ENCODE data around the gene USP16. TPM values are rescaled to one million over a fixed set of nuclear protein-coding genes. Genes with fewer than 3 reads are reported as not detected.
"Not testable (repeated sequence)": the region's sequence is repeated elsewhere in the genome, so short reads cannot be mapped to it uniquely, and the experiment has no call there.

The USP16 gene
- total RNA-seq (10 to 100 TPM; 62.0 to 62.6 TPM), polyA plus RNA-seq (10 to 100 TPM; 20.0 to 21.9 (median 20.6) TPM), total RNA-seq (141 to 215 (median 164) reads per million in 6 experiments)

- ATAC-seq: peak; percentile 90 to 93
- POLR2A ChIA-PET: interaction anchor here (0.6 to 12.8 kb wide), 14 partner anchors 8 to 424 kb away, joined by 3 to 370 read pairs (median 4); partner anchors contain the start of genes BACH1, CCT8 and LTN1
- Mint-ChIP-seq H3K4me3 (peak within 1 kb of the TSS; percentile 94 to 99 (median 97)), H3K4me1 (peaks cover 24 to 64% (median 56%) of the 10 kb centered on the region in 4 donors), H3K36me3 (peaks cover 2 to 31% (median 4%) of the 10 kb centered on the region in 3 donors), H3K27ac (peak within 1 kb of the TSS; percentile 98 to 100 (median 100)), H3K9me3 (no peaks in the 10 kb centered on the region), H3K27me3 (peaks cover 0 to 1% (median 0%) of the 10 kb centered on the region in 5 donors)
- DNase-seq: peak; percentile 82 to 99 (median 94)
These were observed at the start of gene USP16 for GRCh38 chr21:29024474-29025327. Gene USP16, plus strand, starts transcription at chr21:29024668. Its CDS starts 3,246 bp downstream, at chr21:29027914.

- Mint-ChIP-seq H3K4me1 (peaks cover 11 to 29% (median 17%) of the 10 kb centered on the region in 4 donors), H3K4me3 (no peak overlapping the region), H3K27ac (peak overlapping the region in 2 of 10 donors; percentile 20 to 36), H3K36me3 (peaks cover 11 to 81% (median 15%) of the 10 kb centered on the region in 3 donors), H3K9me3 (no peaks in the 10 kb centered on the region), H3K27me3 (no peaks in the 10 kb centered on the region)
- no peak for ATAC-seq
- DNase-seq: no peak
- POLR2A ChIA-PET: no interaction called here
These were observed 49.1 kb upstream of the USP16 start for GRCh38 chr21:28975397-28975796.

- H3K27me3 Mint-ChIP-seq: no peaks in the 10 kb centered on the region
- no peaks in the 10 kb centered on the region for H3K9me3 Mint-ChIP-seq
- H3K4me1 Mint-ChIP-seq: peaks cover 13 to 25% (median 19%) of the 10 kb centered on the region in 4 donors
- POLR2A ChIA-PET: no interaction called here
- H3K4me3 Mint-ChIP-seq: no peak overlapping the region
- ATAC-seq (no peak), DNase-seq (no peak)
- H3K36me3 Mint-ChIP-seq: peaks cover 5 to 87% (median 27%) of the 10 kb centered on the region in 3 donors
- peak overlapping the region in 1 of 10 donors; percentile 10 for H3K27ac Mint-ChIP-seq
These were observed 45.4 kb upstream of the USP16 start for GRCh38 chr21:28979092-28979491.

- H3K9me3 Mint-ChIP-seq: no peaks in the 10 kb centered on the region
- POLR2A ChIA-PET: no interaction called here
- H3K4me1 Mint-ChIP-seq: peaks cover 8 to 16% (median 12%) of the 10 kb centered on the region in 4 donors
- H3K27ac Mint-ChIP-seq: peak overlapping the region in 4 of 10 donors; percentile 6 to 62 (median 19)
- no peaks in the 10 kb centered on the region for H3K27me3 Mint-ChIP-seq
- no peak for ATAC-seq
- DNase-seq: no peak
- H3K4me3 Mint-ChIP-seq: no peak overlapping the region
- H3K36me3 Mint-ChIP-seq: peaks cover 0 to 91% (median 30%) of the 10 kb centered on the region in 3 donors
These were observed 41.8 kb upstream of the USP16 start for GRCh38 chr21:28982637-28983036.

GRCh38 chr21:28986677-28987076 is 37.8 kb upstream of the USP16 start:
- H3K4me1 Mint-ChIP-seq: peaks cover 19 to 38% (median 31%) of the 10 kb centered on the region in 4 donors
- POLR2A ChIA-PET: no interaction called here
- H3K27ac Mint-ChIP-seq: no peak overlapping the region
- no peak overlapping the region for H3K4me3 Mint-ChIP-seq
- no peak for ATAC-seq
- H3K9me3 Mint-ChIP-seq: no peaks in the 10 kb centered on the region
- no peak for DNase-seq
- no peaks in the 10 kb centered on the region for H3K27me3 Mint-ChIP-seq
- peaks cover 0 to 72% (median 22%) of the 10 kb centered on the region in 3 donors for H3K36me3 Mint-ChIP-seq

GRCh38 chr21:28988146-28988545 is 36.3 kb upstream of the USP16 start:
- peaks cover 0 to 57% (median 11%) of the 10 kb centered on the region in 3 donors for H3K36me3 Mint-ChIP-seq

GRCh38 chr21:28991861-28992525 is 32.5 kb upstream of the USP16 start:
- Mint-ChIP-seq H3K27ac (peak overlapping the region; percentile 94 to 99 (median 98)), H3K36me3 (peaks cover 0 to 20% (median 0%) of the 10 kb centered on the region in 3 donors), H3K9me3 (no peaks in the 10 kb centered on the region), H3K27me3 (no peaks in the 10 kb centered on the region), H3K4me1 (peaks cover 14 to 51% (median 40%) of the 10 kb centered on the region in 4 donors), H3K4me3 (peak overlapping the region; percentile 92 to 99 (median 98))
- DNase-seq (no peak), ATAC-seq (no peak)
- POLR2A ChIA-PET: interaction anchor here (0.9 to 4.6 kb wide), 9 partner anchors 11 to 307 kb away, joined by 3 to 130 read pairs (median 14); partner anchors contain the start of genes BACH1, CCT8, RWDD2B and USP16

More at GRCh38 chr21:28988146-28988545, 36.3 kb upstream of the USP16 start:
- POLR2A ChIA-PET, H3K4me3 Mint-ChIP-seq, ATAC-seq, H3K9me3 Mint-ChIP-seq, H3K27ac Mint-ChIP-seq, H3K27me3 Mint-ChIP-seq, DNase-seq: not testable (repeated sequence)
- peaks cover 21 to 50% (median 43%) of the 10 kb centered on the region in 4 donors for H3K4me1 Mint-ChIP-seq

- Mint-ChIP-seq H3K9me3 (no peaks in the 10 kb centered on the region), H3K4me1 (peaks cover 14 to 46% (median 38%) of the 10 kb centered on the region in 4 donors), H3K36me3 (peaks cover 0 to 15% (median 0%) of the 10 kb centered on the region in 3 donors), H3K4me3 (peak within 1 kb of the TSS; percentile 92 to 99 (median 98)), H3K27me3 (no peaks in the 10 kb centered on the region), H3K27ac (peak within 1 kb of the TSS; percentile 94 to 99 (median 98))
- DNase-seq (peak; percentile 92 to 99 (median 98)), ATAC-seq (peak; percentile 91 to 92)
- POLR2A ChIA-PET: interaction anchor here (0.5 to 4.6 kb wide), 11 partner anchors 10 to 309 kb away, joined by 3 to 130 read pairs (median 7); partner anchors contain the start of genes BACH1, CCT8, RWDD2B and USP16
These were observed 31.8 kb upstream of the USP16 start, which contains the start of gene LTN1 for GRCh38 chr21:28992526-28993292. Gene LTN1, minus strand, starts transcription at chr21:28992877. Its CDS starts 72 bp downstream, at chr21:28992805.

- H3K9me3 Mint-ChIP-seq: no peaks in the 10 kb centered on the region
- no peaks in the 10 kb centered on the region for H3K27me3 Mint-ChIP-seq
- POLR2A ChIA-PET: interaction anchor here (0.7 to 4.6 kb wide), 10 partner anchors 10 to 309 kb away, joined by 3 to 130 read pairs (median 10); partner anchors contain the start of genes BACH1, CCT8, RWDD2B and USP16
- H3K4me1 Mint-ChIP-seq: peaks cover 14 to 43% (median 37%) of the 10 kb centered on the region in 4 donors
- H3K4me3 Mint-ChIP-seq: peak overlapping the region; percentile 92 to 99 (median 98)
- DNase-seq (no peak), ATAC-seq (no peak)
- H3K36me3 Mint-ChIP-seq: peaks cover 0 to 12% (median 0%) of the 10 kb centered on the region in 3 donors
- H3K27ac Mint-ChIP-seq: peak overlapping the region; percentile 94 to 99 (median 98)
These were observed 31.2 kb upstream of the USP16 start for GRCh38 chr21:28993293-28993629.

GRCh38 chr21:29002442-29003144 is 21.9 kb upstream of the USP16 start:
- Mint-ChIP-seq H3K4me3 (peak overlapping the region; percentile 84 to 96 (median 93)), H3K36me3 (peaks cover 0 to 10% (median 0%) of the 10 kb centered on the region in 3 donors), H3K27ac (peak overlapping the region; percentile 97 to 99 (median 98)), H3K27me3 (no peaks in the 10 kb centered on the region), H3K9me3 (no peaks in the 10 kb centered on the region), H3K4me1 (peaks cover 1 to 24% (median 12%) of the 10 kb centered on the region in 4 donors)
- ATAC-seq (peak; percentile 99 to 100), DNase-seq (peak; percentile 87 to 98 (median 94))
- POLR2A ChIA-PET: interaction anchor here (0.6 to 7.7 kb wide), 13 partner anchors 10 to 296 kb away, joined by 3 to 370 read pairs (median 4); partner anchors contain the start of genes BACH1, CCT8, LTN1 and RWDD2B

GRCh38 chr21:29005696-29006095 is 18.8 kb upstream of the USP16 start:
- POLR2A ChIA-PET: interaction anchor here (7.7 kb wide), 1 partner anchor 16 kb away, joined by 370 read pairs; the partner anchor contains the start of genes RWDD2B and USP16
- DNase-seq (no peak), ATAC-seq (no peak)
- peaks cover 0 to 19% (median 0%) of the 10 kb centered on the region in 3 donors for H3K36me3 Mint-ChIP-seq
- no peaks in the 10 kb centered on the region for H3K27me3 Mint-ChIP-seq
- H3K4me1 Mint-ChIP-seq: peaks cover 1 to 22% (median 12%) of the 10 kb centered on the region in 4 donors
- peak overlapping the region in 3 of 10 donors; percentile 22 to 63 (median 48) for H3K27ac Mint-ChIP-seq
- H3K4me3 Mint-ChIP-seq: no peak overlapping the region
- no peaks in the 10 kb centered on the region for H3K9me3 Mint-ChIP-seq

Measured in naive thymus-derived CD8-positive, alpha-beta T cell (primary cell).